Activated CD4-positive, alpha-beta T cell treated with anti-CD3 and anti-CD28 coated beads for 1 hour (primary cell): ENCODE data around the gene AGPAT4.

Experiments used
- DNase-seq: peaks from one replicate; pipeline ENCODE4 v3.0.0-alpha.2; 2020

AGPAT4 gene

DNA sequence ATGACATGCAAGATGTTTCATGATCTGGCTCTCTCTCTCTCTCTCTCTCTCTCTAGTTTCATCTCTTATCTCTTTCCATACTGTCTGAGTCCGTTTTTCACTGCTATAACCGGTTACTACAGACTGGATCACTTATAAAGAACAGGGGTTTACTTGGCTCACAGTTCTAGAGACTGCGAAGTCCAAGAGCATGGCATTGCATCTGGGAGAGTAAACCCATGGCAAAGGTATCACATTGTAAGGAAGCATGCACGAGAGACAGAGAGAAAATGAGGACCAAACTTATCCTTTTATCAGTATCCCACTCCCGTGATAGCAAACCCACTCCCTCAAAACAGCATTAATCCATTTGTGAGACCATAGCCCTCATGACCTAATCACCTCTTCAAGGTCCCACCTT lies 7.2 kb upstream of the AGPAT4 start:
- no peak for DNase-seq

DNA sequence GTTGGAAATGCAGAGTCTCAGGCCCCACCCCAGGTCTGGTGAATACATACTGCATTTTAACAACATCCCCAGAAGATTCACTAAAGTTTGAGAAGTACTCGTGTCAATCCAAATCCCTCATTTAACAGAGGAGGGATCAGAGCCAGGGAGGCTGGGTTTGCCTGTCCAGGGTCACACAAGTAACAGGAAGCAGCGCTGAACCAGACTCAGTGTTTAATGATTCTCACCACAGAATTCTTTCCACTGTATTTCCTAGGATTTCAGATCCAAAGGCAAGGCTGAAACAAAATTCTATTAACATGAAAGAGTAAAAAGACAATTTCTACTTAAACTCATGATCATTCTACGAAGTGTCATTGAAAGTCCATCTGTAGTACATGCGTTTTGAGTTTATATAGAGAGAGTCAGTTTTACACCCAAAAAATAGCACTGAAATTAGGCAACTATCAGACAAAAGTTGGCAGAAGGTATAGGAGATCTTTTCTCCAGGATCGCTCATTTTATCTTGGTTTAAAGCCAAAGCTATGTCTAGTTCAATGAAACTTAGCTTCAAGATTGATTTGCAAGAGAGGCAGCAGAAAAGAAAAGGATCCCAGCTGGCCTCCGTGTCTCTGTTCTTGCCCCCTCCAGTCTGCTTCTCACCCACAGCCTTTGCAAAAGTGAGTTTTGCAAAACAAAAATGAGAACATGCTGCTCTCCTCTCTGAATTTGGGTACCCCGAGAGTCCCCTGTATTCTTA lies 6.0 kb upstream of the AGPAT4 start:
- DNase-seq, result no peak

DNA sequence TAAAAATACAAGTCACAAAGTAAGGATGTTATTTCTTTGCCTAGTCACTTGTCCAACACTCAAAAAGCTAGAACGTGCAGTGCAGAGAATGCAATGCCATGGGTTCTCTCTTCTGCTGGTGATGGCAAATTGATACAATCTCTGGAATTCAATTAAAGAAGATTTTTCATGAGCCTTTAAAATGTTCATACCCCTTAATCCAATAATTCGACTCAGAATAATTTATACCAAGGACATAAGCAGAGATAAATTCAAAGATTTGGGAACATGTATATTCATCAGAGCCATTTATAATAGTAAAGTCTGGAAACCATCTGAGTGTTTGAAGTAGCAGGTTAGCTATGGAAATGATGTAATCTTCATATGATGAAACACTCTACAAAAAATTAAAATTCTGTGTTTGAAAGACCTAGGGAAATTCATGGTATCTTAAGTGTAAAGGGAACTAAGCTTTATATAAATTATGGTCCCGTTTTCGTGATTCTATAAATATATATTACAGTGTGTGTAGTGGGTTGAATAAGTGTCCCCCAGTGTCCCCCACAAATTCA lies 2.8 kb upstream of the AGPAT4 start:
- no peak for DNase-seq

DNA sequence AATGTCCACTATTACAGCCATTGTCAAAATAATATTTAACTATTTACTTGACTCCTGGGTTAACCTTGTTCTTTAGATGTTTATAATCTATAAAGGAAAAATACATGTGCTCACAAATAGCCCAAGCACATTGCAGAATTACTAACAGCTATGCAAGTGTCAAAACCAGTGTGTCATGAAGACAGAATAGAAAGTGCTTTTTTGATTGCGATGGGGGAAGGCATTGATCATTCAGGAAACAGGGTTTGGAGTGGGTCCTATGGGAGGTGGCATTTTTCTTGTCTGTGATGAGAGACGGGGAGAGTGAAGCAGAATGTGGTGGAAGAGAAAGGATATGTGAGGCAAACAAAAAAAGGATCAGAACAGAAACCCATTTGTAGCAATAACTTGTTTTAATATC lies 1.0 kb upstream of the AGPAT4 start:
- DNase-seq, result no peak

DNA sequence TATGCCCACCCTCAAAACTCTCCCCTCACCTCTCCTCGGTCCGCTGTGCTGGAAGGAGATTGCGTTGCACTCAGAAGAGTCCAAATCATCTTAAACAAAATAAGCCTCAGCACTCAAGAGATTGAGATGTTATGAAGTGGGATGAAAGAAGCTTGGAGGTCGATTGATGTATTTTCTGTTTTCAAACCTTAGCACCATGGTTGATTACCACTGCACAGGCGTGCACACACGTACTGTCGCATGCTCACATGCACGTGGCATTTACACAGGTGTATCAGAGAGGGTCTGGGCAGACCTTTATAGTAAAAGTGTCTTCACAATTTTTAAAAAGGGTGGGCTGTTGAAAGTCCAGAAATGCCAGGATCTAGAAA lies 612 bp upstream of the AGPAT4 start:
- no peak for DNase-seq

DNA sequence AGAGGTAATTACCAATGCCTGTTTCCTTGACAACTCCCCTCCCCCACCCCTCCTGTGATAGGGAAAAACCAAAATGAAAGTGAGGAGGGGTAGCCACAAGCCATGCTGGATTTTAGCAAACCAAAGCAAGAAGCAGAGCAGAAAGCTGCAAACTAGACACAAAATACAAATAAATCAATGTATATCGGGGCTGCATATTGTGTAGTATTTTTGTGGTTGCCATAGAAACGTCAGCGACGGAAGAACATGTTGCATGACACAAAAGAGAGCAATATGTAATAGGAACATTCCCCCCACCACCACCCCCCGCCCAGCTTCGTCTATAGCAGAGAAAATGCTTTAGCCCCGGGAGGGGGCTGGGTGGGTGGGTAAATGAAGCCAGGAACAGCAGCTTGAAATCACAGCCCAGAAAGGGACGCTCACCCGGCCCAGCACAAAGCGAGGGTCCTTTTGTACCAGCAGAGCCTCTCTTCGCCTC lies 548 bp downstream of the AGPAT4 start:
- peak; percentile 16 for DNase-seq

DNA sequence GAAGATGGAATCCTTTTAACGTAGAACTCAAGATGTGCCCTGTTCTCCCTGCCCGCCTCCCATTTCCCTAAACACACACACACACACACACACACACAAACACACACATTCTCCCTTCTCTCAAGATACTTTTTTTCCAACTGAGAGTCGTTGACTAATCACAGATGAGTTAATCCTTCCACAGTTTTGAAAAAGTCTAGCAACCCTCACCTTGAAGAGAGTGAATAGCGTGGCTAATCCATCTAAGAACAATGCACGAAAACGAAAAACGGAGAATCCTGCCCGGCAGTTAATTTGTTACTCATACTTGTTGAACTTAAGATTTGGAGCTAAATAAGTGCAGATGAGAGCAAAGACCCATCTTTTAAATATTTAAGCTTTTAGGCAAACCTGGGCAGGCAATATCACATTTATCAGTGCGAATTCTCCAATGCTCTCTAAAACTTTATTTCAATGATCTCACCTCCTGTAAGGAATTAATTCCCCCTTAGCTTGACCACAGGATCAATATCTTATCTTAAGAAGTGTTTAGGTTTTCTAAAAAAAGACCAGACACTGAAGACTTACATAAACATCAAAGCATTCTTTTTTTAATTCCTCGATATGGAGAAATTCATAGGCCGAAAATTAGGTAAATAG lies 1.1 kb downstream of the AGPAT4 start:
- no peak for DNase-seq

DNA sequence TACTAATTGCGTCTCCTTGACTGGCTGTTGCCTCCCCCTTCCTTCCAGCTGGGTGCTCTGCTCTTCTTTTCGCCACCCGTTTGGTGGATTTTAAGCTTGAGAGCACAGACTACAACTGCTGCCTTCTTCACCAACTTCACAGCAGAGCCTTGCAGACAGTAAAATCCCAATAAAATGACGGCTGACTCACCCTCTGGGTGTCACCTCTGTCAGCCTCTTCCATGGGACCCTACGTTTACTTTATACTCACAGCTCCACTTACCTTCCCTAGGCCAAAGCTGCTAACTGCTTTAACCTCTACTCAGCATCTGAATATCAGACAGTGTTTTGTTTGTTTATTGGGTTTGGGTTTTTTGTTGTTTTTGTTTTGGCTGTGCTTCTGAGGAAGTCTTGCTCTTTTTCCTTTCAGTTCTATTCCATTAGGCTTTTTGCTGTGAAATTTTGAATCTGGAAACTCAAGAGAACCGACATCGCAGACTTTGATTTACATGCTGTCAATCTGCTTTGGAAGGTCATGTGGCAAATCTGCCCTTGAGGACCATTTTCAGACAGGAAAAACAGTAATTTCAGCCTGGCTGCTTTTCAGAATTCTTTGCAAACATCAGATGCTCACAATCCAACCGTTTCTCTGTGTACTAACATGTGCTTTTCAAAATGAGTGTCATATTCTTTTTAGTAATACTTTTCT lies 2.4 kb downstream of the AGPAT4 start:
- DNase-seq, result no peak

DNA sequence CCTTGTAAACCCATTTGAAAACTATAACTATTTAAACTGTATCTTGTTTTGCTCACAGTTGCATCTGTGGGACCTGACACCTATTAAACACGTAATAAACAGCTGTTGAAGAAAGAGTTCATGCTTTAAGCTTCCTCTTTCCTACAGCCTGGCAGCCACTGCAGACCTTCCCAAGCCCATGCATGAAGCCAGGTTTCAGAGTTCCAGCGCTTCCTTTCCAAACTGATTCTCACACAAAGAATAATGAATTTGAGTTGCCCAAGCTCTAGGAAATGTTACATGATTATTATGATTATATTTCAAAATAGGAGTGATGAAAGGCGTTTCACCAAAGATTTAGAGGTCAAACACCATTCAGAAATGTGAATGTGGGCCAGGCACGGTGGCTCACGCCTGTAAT lies 3.7 kb downstream of the AGPAT4 start:
- DNase-seq, result no peak

DNA sequence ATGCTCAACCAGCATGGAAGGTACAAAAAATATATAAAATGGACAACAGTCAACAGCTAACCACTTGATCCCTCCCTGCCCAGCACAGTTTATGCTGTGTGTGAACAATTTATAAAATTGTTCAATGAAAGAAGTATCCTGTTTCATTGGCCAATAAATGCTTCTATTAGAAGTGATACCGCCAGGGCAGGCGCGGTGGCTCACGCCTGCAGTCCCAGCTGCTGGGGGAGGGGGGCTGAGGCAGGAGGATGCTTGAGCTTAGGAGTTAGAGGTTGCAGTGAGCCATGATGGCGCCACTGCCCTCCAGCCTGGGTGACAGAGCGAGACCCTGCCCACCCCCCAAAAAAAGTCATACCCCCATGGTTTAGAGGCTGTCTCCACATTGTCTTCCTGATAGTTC lies 4.6 kb downstream of the AGPAT4 start:
- no peak for DNase-seq

DNA sequence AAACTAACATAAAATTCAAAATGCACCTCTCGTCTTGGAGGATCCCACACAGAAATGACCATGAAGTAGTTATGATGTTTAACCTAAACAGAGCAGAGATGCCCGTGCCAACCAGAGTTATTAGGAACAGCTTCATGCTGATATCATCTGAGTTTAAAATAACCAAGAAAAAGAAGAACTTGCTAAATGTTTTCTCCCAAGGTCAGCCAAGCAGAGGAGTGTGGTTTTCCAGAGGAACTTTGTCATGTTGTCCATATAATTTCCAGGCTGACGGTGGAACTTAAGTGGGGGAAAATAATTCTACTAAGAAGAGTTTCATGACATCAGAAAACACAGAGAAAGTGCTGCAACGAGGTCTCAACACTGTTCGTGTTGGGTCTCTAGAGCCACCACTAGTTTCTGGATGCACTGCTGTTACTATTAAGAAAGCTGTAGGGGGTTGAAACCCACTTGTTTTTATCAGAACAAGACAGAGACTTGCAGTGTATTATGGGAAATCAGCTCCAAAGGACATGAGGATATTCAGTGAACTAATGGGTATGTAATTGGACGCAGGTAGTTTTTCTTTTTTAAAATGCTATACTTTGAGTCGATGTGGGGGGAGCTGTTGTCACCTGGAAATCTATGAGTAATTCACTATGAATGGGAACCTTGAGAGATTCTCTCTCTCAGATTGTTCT lies 5.2 kb downstream of the AGPAT4 start:
- DNase-seq, result no peak

DNA sequence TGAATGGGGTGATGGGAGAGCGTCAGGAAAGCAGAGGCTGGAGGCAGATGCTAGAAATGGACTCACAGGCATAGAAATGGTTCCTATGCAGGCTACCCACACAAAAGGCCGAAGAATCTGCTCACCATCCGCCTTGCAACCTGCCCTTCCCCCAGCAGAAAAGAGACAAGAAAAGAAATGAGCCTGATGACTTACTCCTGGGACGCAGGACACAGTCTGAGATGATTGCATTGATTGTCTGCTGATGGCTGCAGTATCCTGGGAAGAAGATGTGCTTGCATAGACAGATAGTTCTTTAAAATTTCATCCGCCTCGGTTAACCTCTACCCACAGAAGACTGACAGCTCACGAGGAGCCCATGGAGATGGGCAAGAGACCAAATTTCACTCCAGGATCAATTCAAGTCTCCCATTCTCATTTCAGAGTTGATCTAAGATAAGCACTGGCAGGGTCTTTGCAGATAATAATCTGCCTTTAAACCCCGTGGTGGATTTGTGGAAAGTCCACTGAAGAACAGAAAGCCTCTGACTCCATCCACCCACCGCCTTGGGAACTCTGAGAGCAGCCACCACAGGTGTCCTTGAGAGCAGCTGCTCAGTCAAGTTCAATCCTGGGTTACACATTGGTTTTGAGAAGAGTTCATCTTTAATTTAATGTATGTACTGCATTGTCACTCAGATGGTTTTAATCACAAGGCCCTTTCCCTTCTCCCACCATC lies 7.2 kb downstream of the AGPAT4 start:
- DNase-seq, result no peak

DNA sequence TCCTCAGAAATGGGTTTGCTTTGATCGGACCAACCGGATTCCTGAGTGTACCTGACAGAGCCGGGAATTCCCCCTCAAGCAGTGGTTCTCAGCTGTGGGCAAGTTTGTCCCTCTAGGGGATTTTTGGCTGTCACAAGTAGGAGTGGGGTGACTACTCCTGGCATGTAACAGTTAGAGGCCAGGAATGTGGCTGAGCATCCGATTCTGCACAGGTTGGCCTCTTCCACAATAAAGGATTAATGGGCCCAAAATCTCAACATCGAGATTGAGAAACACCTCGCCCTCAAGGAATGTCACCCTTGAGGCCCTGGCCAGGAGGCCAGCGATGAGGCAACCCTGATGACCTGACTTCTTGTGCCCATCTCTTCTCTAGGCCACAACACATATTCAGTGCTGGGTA lies 7.9 kb downstream of the AGPAT4 start:
- no peak for DNase-seq

DNA sequence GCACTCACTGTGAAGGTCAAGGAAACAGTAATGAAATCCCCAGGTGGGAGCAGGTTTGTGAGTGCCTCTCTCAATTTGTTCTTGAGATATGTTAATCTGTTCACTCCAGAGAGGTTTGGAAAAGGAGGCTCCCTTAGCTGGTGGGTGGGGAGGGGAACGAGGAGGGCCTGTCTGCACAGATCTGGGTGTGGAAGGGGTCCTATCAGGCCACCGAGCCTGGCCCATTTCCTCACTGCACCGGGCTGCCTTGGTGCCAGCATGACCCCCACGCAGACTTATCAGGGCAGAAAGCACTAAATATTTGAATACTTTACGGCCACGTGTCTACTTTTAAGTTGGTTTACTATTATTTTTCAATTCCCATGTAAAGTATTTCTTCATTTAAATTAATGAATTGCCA lies 8.3 kb downstream of the AGPAT4 start:
- no peak for DNase-seq

DNA sequence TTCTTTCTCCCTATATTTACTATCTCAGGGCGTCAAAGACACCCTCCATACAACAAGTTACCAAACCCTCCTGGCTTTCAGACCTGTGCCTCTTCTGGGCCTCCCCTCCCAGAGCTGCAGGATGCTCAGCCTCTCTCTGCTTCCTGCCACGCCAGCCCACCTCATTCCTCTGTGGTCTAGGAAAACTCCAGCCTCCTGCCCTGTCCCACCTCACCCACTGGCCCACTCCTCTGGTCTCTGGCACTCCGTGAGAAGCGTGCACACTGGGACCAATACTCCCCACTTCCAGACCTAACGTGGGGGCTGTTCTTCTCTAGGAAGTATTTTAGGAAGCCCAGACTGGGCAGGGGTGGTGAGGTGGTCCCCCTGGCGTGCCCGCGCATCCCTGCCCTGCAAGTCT lies 9.7 kb downstream of the AGPAT4 start:
- no peak for DNase-seq

DNA sequence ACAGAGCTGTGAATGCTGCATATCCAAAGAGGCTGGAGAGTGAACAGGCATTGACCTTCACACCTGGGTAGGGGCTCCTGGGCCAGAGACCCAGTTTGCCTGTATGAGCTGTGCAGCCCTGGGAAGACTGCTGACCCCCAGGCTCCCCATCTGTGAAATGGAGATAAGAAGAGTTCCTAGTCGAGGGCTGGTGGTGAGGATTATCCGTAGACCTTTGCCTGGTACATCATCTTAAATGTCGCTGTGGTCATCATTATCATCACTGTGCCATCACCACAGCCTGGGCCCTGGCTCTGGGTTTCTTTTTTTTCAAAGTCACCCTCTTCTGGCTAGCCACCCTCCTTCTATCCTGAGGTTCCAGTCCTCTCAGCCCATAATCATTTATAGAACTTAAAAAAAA lies 12.0 kb downstream of the AGPAT4 start:
- DNase-seq, result no peak

DNA sequence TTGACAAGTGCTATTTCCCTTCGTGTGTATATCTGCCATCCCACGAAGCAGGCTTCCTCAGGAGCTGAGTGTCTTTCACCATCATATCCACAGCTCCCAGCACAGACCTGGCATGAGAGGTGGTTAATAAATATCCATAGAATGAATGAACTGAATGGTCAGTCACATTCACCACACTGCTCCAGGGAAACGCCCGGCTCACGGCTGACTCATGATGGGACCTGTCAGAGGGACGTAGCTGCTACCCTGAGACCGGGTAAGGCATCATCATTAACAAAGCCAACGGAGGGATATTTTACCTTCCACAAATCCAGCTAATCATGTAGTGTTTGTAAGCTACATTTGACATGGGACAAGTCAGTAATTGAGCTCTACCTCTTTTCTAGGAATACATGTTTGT lies 12.5 kb downstream of the AGPAT4 start:
- DNase-seq, result no peak

DNA sequence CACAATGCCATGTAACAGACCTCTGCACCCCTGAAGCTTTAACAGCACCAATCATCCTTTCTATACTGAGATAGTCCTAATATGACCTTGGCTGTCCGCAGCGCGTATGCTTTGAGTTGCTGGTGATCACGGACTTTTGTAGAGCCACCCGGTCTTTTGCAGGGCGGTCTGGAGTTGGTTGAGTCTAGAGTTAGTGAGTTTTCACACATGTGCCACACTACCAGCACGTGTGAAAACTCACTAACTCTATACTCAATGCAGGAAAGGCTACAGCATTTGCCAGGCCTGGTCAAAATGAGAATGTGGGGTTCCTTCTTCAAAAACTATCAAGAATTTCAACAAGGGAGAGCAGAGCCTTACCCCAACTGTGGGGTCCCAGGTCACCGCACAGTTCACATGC lies 14.6 kb downstream of the AGPAT4 start:
- no peak for DNase-seq

DNA sequence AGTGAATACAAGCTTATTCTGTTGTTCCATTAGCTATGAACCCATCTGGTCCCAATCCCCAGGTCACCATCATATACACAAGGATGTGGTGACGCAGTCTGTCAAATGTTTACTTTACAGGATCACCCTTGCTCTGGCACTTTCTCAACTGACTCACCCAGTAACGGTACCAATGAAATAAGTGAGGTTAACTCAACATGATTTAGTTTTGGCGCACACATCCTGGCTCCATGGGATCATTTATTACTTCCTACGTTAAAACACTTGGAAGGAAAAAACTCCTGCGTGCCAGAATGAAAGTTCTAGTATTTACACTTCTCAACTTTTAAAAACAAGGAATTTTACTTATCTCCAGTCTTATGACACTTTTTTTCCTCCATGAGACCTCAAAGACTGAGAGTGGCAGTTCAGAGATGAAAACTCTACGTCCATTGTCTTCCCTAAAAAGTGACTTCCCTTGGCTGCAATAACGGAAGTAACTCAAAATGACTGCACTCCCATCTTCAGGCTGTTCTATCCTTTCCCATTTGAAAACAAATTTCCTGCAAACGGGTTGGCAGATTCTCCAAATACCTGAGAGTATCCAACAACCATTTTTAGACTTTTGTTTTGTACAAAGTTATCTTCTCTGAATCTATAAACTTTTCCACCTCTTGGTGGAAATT lies 15.9 kb downstream of the AGPAT4 start:
- DNase-seq, result no peak

DNA sequence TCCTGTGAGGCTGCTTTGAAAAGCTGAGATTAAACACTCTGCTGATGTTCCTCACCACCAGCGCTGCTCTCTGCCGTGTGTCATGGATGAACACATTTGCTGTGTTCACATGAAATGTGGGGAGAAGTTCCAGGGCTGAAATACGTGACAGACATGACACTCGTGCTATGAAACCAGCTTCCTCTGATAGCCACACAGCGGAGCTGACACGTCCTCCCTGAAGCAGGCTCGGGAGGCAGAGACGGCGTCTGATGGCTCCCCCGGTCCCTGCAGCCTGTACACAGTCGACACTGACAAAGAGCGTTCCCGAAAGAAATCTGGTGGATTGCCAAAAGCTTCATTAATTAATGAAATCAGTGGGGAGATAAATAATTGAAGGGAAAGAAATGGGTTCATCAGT lies 17.5 kb downstream of the AGPAT4 start:
- DNase-seq, result no peak

DNA sequence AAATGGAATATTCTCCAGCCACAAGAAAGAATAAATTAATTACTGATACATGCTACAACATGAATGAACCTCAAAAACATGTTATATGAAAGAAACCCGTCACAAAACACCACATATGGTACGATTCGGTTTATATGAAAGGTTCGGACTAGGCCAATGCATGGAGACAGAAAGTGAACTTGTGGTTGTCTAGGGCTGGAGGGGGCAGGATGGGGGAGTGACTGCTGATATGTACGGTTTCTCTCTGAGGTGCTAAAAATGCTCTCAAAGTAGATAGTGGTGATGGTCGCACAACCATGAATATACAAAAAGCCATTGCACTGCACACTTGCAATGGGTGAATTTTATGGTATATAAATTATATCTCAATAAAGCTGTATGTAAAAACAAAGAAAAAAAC lies 18.3 kb downstream of the AGPAT4 start:
- DNase-seq, result no peak
